T-helper 2 cell treated with Interferon-gamma antibody and Interleukin-4, amounts not matched to agents 100 ng/mL and 5 ng/mL, for 36 hours (primary cell): ENCODE measurements around the gene LRRC37A3. TPM values are rescaled to one million over a fixed set of nuclear protein-coding genes. Genes with fewer than 3 reads are reported as not detected.
"Not testable (repeated sequence)": the region's sequence is repeated elsewhere in the genome, so short reads cannot be mapped to it uniquely, and the experiment has no call there.

Source experiments
- intact Hi-C: fragments of 100-400 bp; cut with micrococcal nuclease; formaldehyde crosslinking; loops from one replicate; pipeline ENCODE4 v1.15.1; 2023
- total RNA-seq: library from RNA; stranded (reverse); gene quantifications from 2 replicates; pipeline ENCODE4 v1.2.3, GENCODE V29; 2022

The LRRC37A3 gene
- total RNA-seq: 12.4 and 13.2 TPM in 2 replicates

GRCh38 chr17:64919289-64920025 lies at the start of gene LRRC37A3:
LRRC37A3 (minus strand) TSS chr17:64919478; CDS start chr17:64897257, 22,221 bp downstream.
- intact Hi-C loops: loop anchor here (1.0 to 5.0 kb wide), 4 partner anchors 43 to 203 kb away; partner anchors contain the start of gene GNA13

- intact Hi-C loops: loop anchor here (5.0 to 10.0 kb wide), 2 partner anchors 191 to 231 kb away; no protein-coding TSS in a partner anchor
Observed at GRCh38 chr17:64965873-64966287, 46.6 kb upstream of the LRRC37A3 start.

- intact Hi-C loops: loop anchor here (5.0 to 10.0 kb wide), 2 partner anchors 191 to 232 kb away; no protein-coding TSS in a partner anchor
Observed at GRCh38 chr17:64965256-64965872, 46.1 kb upstream of the LRRC37A3 start.

- intact Hi-C loops: loop anchor here (5.0 to 10.0 kb wide), 3 partner anchors 42 to 233 kb away; no protein-coding TSS in a partner anchor
Observed at GRCh38 chr17:64964796-64965195, 45.5 kb upstream of the LRRC37A3 start.

- intact Hi-C loops: loop anchor here (5.0 to 10.0 kb wide), 2 partner anchors 42 to 189 kb away; no protein-coding TSS in a partner anchor
Observed at GRCh38 chr17:64963814-64964213, 44.5 kb upstream of the LRRC37A3 start.

- intact Hi-C loops: loop anchor here (5.0 to 10.0 kb wide), 2 partner anchors 39 to 187 kb away; no protein-coding TSS in a partner anchor
Observed at GRCh38 chr17:64961563-64962378, 42.5 kb upstream of the LRRC37A3 start.

- intact Hi-C loops: no loop called here
Observed at GRCh38 chr17:64951877-64952276, 32.6 kb upstream of the LRRC37A3 start.

- intact Hi-C loops: no loop called here
Observed at GRCh38 chr17:64950871-64951270, 31.6 kb upstream of the LRRC37A3 start.

GRCh38 chr17:64947152-64947551 lies 27.9 kb upstream of the LRRC37A3 start:
- intact Hi-C loops: no loop called here

GRCh38 chr17:64941761-64942160 lies 22.5 kb upstream of the LRRC37A3 start:
- intact Hi-C loops: no loop called here

GRCh38 chr17:64941045-64941444 lies 21.8 kb upstream of the LRRC37A3 start:
- intact Hi-C loops: no loop called here

GRCh38 chr17:64940055-64940454 lies 20.8 kb upstream of the LRRC37A3 start:
- intact Hi-C loops: no loop called here

- intact Hi-C loops: no loop called here
Observed at GRCh38 chr17:64938925-64939474, 19.7 kb upstream of the LRRC37A3 start.

- intact Hi-C loops: no loop called here
Observed at GRCh38 chr17:64938290-64938689, 19.0 kb upstream of the LRRC37A3 start.

GRCh38 chr17:64936117-64936516 lies 16.8 kb upstream of the LRRC37A3 start:
- intact Hi-C loops: no loop called here

GRCh38 chr17:64934284-64934778 lies 15.1 kb upstream of the LRRC37A3 start:
- intact Hi-C loops: not testable (repeated sequence)

GRCh38 chr17:64932850-64933249 lies 13.6 kb upstream of the LRRC37A3 start:
- intact Hi-C loops: not testable (repeated sequence)

- intact Hi-C loops: not testable (repeated sequence)
Observed at GRCh38 chr17:64930374-64930773, 11.1 kb upstream of the LRRC37A3 start.

- intact Hi-C loops: not testable (repeated sequence)
Observed at GRCh38 chr17:64929419-64930209, 10.3 kb upstream of the LRRC37A3 start.

GRCh38 chr17:64928701-64929100 lies 9.4 kb upstream of the LRRC37A3 start:
- intact Hi-C loops: not testable (repeated sequence)
